Retina (tissue), 1 donor: Measurements from ENCODE around the gene MAGEB3.
"Not testable (repeated sequence)": the region's sequence is repeated elsewhere in the genome, so short reads cannot be mapped to it uniquely, and the experiment has no call there.

ENCODE experiments used
- DNase-seq: peaks from one replicate; pipeline ENCODE4 v3.0.0-alpha.2; 2016

MAGEB3 gene, protein sequence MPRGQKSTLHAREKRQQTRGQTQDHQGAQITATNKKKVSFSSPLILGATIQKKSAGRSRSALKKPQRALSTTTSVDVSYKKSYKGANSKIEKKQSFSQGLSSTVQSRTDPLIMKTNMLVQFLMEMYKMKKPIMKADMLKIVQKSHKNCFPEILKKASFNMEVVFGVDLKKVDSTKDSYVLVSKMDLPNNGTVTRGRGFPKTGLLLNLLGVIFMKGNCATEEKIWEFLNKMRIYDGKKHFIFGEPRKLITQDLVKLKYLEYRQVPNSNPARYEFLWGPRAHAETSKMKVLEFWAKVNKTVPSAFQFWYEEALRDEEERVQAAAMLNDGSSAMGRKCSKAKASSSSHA

DNA sequence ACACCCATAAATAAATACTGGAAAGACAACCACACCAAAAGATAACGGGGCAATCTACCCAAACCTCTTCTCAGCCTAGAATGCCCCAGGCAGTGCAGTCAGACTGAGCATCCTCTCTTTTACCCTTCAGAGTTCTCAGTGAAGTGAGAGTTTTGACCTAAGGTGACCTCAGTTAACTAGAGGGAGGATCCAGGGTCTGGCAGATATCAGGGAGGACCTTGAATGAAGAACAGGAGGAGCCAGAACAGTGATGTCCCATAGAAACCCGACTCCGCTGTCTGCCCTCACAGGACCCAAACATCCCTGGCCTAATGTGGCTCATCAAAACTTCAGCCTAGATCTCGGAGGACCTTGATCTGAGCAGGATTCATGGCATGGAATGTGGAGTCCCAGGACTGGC lies at the start of gene MAGEB3:
Gene MAGEB3, plus strand, starts transcription at position 263 of the 400 bp plus-strand sequence. CDS start 5,268 bp downstream, outside the sequence.
- no peak for DNase-seq

DNA sequence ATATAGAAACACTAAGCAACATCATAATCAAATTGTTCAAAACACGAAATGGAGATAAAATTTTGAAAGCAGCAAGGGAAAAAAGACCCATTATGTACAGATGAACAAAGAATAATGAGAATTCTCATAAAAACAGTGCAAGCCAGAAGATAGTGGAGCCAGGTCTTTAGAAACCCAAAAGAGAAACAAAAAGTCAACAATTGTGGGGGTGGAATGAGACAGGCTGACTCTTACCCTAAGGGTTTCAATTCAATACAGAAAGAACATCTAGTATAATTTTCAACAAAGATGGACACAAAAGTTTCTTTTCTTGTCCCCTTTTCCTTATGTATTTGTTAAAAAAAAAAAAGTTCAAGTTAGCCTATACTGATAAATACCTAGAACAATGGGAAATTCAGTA lies 49.1 kb upstream of the MAGEB3 start:
- DNase-seq, result no peak

DNA sequence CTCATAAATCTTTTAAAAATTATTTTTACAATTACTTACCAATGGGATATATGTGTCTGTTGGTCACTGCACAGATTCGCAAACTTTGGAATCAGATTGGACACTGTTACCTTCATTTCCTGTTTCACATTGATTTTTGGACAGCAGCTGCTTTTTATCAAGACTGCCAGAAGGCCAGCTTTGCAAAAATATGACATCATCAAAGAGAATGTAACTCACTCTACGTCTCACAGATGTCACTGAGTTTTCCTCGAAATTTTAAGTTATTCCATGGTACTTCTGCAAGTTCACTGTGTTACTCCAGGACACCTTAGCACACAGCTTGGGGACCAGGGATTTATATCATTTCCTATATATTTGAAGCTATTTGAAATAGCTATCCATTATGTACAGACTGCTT lies 46.9 kb upstream of the MAGEB3 start:
- DNase-seq, result no peak

DNA sequence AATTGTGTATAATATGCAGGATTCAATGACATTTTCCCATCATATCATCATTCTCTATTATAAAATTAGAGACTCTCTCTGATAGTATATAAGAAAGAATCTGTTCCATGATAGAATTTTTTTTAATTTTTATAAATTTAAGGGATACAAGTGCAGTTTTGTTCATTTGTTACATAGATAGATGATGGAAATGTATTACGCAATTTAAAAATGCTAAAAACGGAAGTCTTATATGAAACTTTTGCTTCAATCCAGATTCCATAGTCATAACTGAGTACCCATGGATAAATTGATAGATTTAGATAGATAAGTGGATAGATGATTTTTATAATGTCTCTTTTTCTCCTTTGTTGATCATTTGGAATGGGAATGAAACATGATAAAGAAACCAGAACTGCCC lies 40.0 kb upstream of the MAGEB3 start:
- DNase-seq, result no peak

DNA sequence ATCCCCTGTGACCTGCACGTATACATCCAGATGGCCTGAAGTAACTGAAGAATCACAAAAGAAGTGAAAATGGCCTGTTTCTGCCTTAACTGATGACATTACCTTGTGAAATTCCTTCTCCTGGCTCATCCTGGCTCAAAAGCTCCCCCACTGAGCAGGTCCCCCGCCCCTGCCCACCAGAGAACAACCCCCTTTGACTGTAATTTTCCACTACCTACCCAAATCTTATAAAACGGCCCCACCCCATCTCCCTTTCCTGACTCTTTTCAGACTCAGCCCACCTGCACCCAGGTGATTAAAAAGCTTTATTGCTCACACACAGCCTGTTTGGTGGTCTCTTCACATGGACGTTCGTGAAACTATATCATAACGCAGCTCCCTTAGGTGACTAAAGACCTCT lies 36.5 kb upstream of the MAGEB3 start:
- not testable (repeated sequence) for DNase-seq

DNA sequence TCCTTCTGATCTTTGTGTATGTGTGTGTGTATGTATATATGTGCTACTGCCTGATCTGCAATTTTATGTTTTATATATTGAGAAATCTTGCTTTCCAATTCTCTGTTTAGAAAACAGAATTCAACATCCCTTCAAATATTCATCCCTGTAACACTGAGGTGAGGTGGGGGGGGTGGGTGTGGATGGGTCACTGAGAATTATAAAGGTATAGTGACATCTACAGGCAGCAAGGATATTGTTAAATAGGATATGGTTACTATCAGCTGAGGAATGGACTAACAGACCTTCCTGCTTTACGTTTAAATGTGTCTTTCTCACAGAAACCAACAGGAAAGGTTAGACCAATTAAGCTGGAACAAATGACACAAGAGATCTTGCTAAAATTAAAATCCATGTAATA lies 34.1 kb upstream of the MAGEB3 start:
- no peak for DNase-seq

DNA sequence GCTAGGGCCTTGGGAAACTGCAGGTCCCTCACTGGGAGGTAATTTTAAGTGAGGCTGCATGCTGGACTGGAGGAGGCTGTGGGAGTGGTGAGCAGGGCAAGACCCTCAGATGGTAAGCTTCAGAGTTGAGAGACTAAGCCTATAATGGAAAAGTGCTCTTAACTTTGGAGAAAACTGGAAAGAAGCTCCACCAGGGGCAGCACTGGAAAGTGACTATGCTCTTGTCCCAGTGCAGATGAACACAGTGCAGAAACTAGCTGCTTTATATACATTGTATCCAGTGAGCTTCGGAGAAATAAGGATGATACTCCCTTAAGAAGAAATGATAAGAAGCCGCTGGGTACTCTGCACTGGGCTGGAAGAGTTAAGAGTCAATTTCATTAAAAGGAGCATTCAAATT lies 18.3 kb upstream of the MAGEB3 start:
- no peak for DNase-seq

DNA sequence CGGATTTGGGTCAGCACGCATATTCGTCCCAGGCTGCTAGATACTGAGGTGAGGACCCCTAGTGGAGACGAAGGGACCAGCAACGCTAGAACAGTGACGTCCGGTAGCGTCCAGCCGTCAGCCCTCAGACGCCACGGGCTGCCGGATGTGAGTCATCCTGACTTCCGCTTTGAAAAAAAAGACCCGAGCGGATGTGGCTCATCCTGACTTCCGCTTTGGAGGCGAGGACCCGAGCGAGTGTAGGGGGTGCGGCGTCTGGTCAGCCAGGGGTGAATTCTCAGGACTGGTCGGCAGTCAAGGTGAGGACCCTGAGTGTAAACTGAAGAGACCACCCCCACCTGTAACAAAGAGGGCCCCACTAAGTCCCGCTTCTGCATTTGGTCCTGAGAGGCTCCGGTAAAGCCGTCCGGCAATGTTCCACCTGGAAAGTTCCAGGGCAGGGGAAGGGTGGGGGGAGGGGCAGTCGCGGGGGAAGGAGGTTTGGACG lies 15.1 kb upstream of the MAGEB3 start, which contains the start of gene MAGEB2:
Gene MAGEB2, plus strand, starts transcription at position 207 of the 487 bp plus-strand sequence. CDS start 3,018 bp downstream, outside the sequence.
- no peak for DNase-seq

DNA sequence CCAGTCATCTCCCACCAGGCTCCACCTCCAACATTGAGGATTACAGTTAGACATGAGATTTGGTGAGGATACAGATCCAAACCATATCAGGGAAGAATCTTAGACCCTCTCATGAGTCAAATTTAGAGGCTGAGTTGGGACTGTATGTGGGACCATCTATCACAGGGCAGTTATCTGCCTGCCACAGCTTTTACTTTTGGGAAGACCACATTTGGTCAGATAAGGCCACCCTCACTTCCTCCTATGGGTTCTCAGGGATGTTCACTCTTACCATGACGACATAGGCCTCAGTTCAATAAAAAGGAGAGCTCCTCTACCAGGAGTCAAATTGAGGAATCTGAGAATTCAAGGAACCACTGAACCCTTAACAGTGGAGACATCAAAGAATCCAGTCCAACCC lies 13.0 kb upstream of the MAGEB3 start:
- no peak for DNase-seq

DNA sequence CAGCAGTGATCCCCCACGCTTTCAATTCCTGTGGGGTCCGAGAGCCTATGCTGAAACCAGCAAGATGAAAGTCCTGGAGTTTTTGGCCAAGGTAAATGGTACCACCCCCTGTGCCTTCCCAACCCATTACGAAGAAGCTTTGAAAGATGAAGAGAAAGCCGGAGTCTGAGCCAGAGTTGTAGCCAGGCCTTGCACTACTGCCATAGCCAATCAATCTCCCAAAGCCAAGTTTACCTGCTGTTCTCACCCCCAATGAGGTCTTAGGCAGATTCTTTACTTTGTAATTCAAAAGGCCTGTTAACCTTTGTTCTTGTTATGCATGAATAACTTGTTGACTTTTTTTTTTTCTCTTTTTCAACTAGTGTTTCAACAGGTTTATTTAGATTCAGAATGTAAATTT lies 11.1 kb upstream of the MAGEB3 start:
- no peak for DNase-seq

DNA sequence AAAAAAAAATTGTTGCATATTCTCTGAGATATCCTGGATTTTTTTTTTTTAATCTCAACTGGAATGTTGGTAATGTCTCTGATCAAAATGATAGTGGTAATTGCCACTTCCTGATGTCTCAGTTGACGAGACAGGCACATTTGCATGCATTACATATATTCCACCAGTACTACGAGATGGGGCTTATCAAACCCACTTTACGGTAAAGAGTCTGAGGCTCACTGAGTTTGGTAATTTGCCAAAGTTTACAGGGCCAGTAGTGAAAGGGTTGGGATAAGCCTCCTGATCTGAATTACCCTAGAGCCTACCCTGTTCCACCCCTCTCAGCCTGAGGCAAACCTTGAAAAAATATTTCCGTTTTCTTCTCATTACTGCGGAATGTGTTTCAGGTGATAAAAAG lies 9.8 kb upstream of the MAGEB3 start:
- DNase-seq, result no peak

DNA sequence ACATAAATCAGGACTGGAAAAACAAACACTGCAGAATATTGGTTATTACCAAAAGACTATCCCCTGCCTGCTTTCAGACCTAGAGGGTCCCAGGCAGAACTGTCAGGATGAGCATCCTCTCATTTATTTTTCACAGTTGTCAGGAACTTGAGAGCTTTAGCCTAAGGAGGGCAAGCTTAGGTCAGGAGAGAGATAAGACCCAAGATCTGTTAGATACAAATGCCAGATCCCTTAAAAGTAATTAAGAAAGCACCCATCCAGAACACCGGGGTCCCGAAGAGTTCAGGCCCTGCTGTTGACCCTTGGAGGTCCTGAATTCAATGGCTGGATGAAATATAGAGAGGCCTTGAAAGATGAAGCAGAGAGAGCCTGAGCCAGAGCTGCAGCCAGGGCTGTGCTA lies 5.9 kb upstream of the MAGEB3 start:
- no peak for DNase-seq

DNA sequence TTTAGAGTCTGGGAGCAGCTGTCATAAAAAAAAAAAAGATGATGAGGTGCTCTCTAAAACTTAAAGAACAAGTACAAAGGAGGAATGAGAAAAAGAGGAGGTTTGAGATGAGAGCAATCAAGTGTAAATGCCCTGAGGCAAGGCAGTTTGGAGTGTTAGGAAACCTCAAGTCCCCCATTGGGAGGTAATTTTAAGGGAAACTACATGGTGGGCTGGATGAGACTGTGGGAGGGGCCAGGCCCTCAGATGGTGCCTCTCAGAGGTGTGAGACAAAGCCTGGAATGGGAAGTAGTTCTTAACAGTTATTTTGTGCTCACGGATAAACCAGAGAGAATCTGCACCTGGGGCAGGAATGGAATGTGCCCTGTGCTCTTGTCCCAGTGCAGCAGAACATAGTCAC lies 1.9 kb upstream of the MAGEB3 start:
- DNase-seq, result no peak

DNA sequence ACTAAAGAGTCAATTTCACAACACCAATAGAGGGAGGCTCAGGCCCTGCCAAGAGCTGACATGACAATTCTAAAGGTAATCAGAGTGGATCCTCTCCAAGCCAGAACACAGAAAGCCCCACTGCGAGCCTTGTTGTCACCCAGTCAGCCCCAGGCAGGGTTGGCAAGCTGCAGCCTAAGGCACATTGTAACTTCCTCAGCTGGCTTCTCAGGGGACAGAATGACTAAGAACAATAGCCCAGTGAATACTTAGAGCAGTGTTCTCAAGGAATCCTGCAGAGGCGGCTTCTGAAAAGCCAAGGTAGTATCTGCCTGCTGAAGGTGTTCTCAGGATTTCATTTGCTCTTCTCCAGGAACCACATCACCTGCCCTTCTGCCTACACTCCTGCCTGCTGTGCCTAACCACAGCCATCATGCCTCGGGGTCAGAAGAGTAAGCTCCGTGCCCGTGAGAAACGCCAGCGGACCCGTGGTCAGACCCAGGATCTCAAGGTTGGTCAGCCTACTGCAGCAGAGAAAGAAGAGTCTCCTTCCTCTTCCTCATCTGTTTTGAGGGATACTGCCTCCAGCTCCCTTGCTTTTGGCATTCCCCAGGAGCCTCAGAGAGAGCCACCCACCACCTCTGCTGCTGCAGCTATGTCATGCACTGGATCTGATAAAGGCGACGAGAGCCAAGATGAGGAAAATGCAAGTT lies 11.4 kb downstream of the MAGEB3 start, which contains the start of gene MAGEB4:
Gene MAGEB4, plus strand, starts transcription at position 277 of the 692 bp plus-strand sequence. Its CDS starts 136 bp downstream, at position 413.
- DNase-seq, result no peak

DNA sequence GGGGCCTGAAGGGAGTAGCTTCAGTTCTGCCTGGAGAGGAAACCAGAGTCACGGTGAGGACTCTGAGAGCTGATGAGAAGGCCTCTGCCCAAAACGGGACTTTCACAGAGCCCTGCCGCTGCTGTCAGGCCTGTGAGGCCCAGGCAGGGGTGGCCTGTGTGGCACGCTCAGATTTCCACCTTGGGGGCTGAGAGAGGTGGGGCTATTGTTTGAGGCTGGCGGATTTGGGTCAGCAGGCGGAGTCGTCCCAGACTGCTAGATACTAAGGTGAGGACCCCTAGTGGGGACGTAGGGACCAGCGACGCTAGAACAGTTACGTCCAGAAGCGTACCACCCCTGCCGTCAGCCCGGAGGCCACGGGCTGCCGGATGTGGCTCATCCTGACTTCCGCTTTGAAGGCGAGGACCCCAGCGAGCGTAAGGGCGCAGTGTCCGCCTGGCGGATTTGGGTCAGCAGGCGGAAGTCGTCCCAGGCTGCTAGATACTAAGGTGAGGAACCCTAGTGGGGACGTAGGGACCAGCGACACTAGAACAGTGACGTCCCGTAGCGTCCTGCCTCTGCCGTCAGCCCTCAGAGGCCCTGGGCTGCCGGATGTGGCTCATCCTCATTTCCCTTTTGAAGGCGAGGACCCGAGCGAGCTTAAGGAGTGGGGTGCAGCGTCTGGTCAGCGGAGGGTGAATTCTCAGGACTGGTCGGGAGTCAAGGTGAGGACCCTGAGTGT lies 16.5 kb downstream of the MAGEB3 start, which contains the start of gene MAGEB1:
Gene MAGEB1, plus strand, starts transcription at position 378 of the 721 bp plus-strand sequence. CDS start 3,348 bp downstream, outside the sequence.
- DNase-seq, result no peak

DNA sequence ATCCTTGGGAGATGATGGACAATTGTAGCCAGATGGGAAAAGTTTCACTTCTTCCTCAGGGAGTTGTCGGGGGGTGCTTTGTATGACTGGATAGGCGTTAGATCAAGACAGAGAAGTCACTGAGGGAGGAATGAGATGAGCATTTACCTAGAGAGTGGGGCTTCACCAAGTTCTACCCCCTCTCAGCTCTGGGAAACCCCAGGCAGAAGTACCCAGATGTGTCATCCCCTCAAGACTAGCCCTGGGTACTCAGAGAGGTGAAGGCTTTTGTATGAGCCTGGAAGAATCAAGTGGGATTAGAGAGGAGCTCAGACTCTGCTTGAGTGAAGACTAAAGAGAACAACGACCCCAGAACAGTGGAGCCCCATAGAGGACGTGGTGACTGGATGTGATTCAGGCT lies 18.4 kb downstream of the MAGEB3 start:
- DNase-seq, result no peak

DNA sequence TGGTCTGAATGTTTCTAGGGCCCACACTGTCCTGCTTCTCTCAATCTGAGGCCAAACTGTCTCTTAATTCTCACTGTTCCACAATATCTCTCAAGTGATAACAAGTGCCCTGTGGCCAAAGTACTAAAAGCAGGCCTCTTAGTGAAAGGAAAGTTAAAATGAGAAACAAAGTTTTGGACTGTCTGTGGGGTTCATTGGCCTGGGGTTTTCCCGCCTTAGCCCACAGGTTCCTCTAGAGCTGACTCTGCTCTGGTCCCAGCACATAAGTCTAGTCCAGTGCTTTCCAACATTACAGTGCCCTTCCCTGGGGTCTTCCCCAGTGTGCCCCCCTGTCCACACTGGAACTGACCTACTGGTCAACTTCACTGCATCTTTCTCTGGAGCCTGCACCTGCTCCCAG lies 22.8 kb downstream of the MAGEB3 start:
- no peak for DNase-seq

DNA sequence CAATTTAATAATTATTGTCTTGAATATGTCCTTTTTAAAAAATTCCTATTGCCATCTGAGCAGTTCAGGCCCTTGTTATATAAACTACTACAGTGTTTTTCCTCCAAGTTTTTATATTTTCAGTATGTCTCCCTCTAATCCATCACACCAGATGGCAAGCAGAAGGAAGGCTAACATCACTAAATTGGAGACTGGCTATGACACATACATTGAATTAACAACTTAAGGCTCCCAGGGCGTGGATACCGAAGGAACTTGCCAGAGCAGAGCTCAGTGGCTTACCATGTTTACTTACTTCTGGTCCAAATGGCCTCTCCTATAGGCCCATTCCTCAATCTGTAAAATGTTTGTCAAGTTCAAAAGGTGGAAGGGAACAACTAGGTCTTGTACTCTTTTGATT lies 29.5 kb downstream of the MAGEB3 start:
- no peak for DNase-seq

DNA sequence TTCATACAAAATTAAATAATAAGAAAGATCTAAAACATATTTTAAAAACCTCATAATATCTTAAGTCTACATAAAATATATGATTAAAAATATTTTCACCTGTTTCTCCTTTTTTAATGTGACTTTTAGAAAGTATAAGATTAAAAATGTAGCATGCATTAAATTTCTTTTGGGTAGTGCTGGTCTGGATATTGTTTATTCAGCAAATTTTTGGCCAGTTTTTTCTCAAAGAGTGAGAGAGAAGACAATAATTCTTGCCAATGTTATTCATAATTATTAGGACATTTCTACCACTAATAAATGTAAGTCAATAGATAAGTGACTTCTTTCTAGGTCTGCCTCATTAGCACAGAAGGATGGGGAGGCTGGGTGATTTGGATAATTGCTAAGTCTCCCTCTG lies 30.6 kb downstream of the MAGEB3 start:
- DNase-seq, result no peak

DNA sequence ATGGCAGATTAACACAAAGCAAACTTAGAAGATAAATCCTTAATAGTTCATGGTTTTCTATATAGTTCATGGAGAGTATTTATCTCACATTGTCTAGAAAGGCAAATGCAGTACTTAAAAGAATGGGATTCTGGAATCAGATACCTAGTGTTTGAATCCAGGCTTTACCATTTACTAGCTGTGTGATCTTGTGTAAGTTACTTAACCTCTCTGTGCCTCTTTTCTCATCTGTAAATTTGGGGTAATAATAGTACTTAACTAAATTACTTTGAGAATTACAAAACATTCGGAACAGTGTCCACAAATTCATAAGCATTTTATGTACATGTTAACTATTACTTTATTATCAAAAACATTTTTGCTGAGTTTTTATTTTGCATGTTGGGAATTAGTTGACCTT lies 32.3 kb downstream of the MAGEB3 start:
- DNase-seq, result no peak

DNA sequence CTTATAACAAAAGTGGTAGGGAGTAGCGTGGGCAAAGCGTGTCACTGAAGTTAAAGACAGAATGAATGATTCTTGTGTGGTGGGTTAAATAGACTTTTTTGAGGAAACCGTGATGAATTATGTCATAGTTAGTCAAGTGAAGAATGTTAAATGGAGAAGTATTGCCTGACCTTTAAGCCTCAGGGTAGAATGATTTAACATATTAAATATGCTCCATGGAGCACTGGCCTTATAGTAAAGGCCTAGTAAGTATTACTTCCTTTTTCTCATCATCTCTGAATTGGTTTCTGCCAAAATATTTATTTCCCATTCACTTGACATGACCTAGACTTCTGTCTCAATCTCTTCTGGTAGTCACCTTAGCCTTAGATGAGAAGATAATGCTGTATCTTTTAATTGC lies 40.2 kb downstream of the MAGEB3 start:
- no peak for DNase-seq

DNA sequence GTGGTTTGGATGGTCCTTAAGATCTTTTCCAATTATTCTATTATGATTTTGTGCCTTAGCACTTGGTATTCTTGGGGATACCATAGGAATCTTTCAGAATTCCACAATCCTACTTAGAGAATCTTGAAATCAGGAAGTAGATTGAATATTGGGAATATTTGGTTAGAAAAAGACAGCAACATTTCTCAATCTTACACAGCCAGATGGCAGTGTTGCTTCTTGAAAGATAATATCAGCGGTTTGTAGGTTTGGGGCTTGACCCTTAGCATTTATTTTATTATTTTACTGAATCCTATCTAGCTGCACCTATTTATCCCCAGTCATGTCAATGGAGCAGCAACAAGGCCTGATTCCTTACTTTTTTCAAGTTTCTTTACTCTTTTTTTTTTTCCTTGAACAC lies 45.0 kb downstream of the MAGEB3 start:
- no peak for DNase-seq

DNA sequence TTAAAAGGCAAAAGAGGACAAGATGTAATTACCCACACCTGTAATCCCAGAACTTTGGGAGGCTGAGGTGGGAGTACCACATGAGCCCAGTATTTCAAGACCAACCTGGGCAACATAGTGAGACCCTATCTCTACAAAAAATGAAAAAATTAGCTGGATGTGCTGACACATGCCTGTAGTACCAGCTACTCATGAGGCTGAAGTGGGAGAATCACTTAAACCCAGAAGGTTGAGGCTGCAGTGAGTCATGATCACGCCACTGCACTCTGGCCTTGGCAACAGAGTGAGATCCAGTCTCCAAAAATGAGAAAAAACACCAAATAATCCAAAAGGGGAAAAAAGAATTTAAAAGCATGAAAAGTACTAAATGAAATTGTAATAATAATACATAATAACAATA lies 47.9 kb downstream of the MAGEB3 start:
- DNase-seq, result no peak
